LHCN-M2 (cell line): ENCODE results near the gene SRSF11. TPM values are rescaled to one million over a fixed set of nuclear protein-coding genes. Genes with fewer than 3 reads are reported as not detected.

ENCODE experiments used
- total RNA-seq: library from RNA; depleted of rRNA; stranded (reverse); fragments of >200 nt; gene quantifications from 2 replicates; pipeline ENCODE4 v1.2.3, GENCODE V29; 2014; rRNA removed

The SRSF11 gene
- total RNA-seq, 1 experiment from 2014 or later = 99.8 TPM

Other genes starting within 250 kb of the SRSF11 start
- gene LRRC40, start 15.8 kb upstream of the SRSF11 start, total RNA-seq = 31.9 and 33.8 TPM in 2 replicates
- 16.5 and 22.5 TPM in 2 replicates for gene ANKRD13C, start 133.3 kb downstream of the SRSF11 start, total RNA-seq
- 0.69 and 0.77 TPM in 2 replicates for gene CTH, start 189.9 kb downstream of the SRSF11 start, total RNA-seq